NT2/D1 (cell line): ENCODE measurements around the gene RFC4.

Experiments used
- DNase-seq: peaks from one replicate; pipeline ENCODE4 v3.0.0-alpha.2; 2011; ENCODE audit warnings: low read depth, low spot score
- H3K27me3 ChIP-seq: 2 replicates; pipeline ENCODE4 v1.6.0; 2011; ENCODE audit warnings: mild to moderate bottlenecking; ENCODE audit not compliant: insufficient read length, insufficient read depth
- H3K36me3 ChIP-seq: 2 replicates; pipeline ENCODE4 v1.6.1; 2011; ENCODE audit warnings: mild to moderate bottlenecking, low read length, mixed read lengths; ENCODE audit not compliant: insufficient read depth, insufficient read length
- H3K4me1 ChIP-seq: 2 replicates; pipeline ENCODE4 v1.5.1; 2011; ENCODE audit not compliant: insufficient read depth, insufficient read length
- H3K4me3 ChIP-seq: 2 replicates; pipeline ENCODE4 v1.5.1; 2011; ENCODE audit warnings: low read depth; ENCODE audit not compliant: insufficient read length
- H3K9ac ChIP-seq: 2 replicates; pipeline ENCODE4 v1.6.0; 2011; ENCODE audit warnings: low read depth; ENCODE audit not compliant: insufficient read length
- H3K9me3 ChIP-seq: 2 replicates; pipeline ENCODE4 v1.5.1; 2011; ENCODE audit warnings: mild to moderate bottlenecking, low read length; ENCODE audit not compliant: insufficient read depth
- SUZ12 ChIP-seq: IDR thresholded peaks from 2 replicates; pipeline ENCODE4 v1.6.1; 2011; ENCODE audit not compliant: insufficient read length, insufficient read depth; ENCODE audit errors: extremely low read depth
- YY1 ChIP-seq: IDR thresholded peaks from 2 replicates; pipeline ENCODE4 v1.6.1; 2011; ENCODE audit not compliant: insufficient read length, insufficient read depth
- ZNF274 ChIP-seq: IDR thresholded peaks from 2 replicates; pipeline ENCODE4 v1.6.1; 2011; ENCODE audit warnings: mild to moderate bottlenecking, low read depth, low read length

RFC4 gene

GRCh38 chr3:186845756-186846155 lies 39.5 kb upstream of the RFC4 start:
- no peaks in the 10 kb centered on the region for H3K9me3 ChIP-seq
- no peaks in the 10 kb centered on the region for H3K27me3 ChIP-seq
- no peaks in the 10 kb centered on the region for H3K4me1 ChIP-seq
- no peak overlapping the region for H3K9ac ChIP-seq
- H3K4me3 ChIP-seq: no peak overlapping the region
- DNase-seq: no peak
- TF ChIP-seq YY1: no peak
- TF ChIP-seq ZNF274: no peak
- TF ChIP-seq SUZ12: no peak
- H3K36me3 ChIP-seq: no peaks in the 10 kb centered on the region

GRCh38 chr3:186844908-186845307 lies 38.6 kb upstream of the RFC4 start:
- no peak overlapping the region for H3K9ac ChIP-seq
- no peaks in the 10 kb centered on the region for H3K9me3 ChIP-seq
- H3K36me3 ChIP-seq: no peaks in the 10 kb centered on the region
- no peaks in the 10 kb centered on the region for H3K27me3 ChIP-seq
- no peaks in the 10 kb centered on the region for H3K4me1 ChIP-seq
- TF ChIP-seq SUZ12 (no peak), YY1 (no peak), ZNF274 (no peak)
- no peak overlapping the region for H3K4me3 ChIP-seq
- DNase-seq: no peak

- no peak overlapping the region for H3K9ac ChIP-seq
- no peak for DNase-seq
- H3K4me1 ChIP-seq: no peaks in the 10 kb centered on the region
- no peaks in the 10 kb centered on the region for H3K9me3 ChIP-seq
- no peak for TF ChIP-seq ZNF274
- TF ChIP-seq YY1: no peak
- TF ChIP-seq SUZ12: no peak
- H3K27me3 ChIP-seq: no peaks in the 10 kb centered on the region
- H3K36me3 ChIP-seq: no peaks in the 10 kb centered on the region
- H3K4me3 ChIP-seq: no peak overlapping the region
Observed at GRCh38 chr3:186843039-186843432, 36.8 kb upstream of the RFC4 start.

- Histone ChIP-seq H3K36me3 (no peaks in the 10 kb centered on the region), H3K4me3 (no peak within 1 kb of the TSS), H3K27me3 (no peaks in the 10 kb centered on the region), H3K9me3 (no peaks in the 10 kb centered on the region), H3K9ac (no peak within 1 kb of the TSS), H3K4me1 (no peaks in the 10 kb centered on the region)
- DNase-seq: no peak
- TF ChIP-seq YY1: no peak
- TF ChIP-seq SUZ12: no peak
- no peak for TF ChIP-seq ZNF274
Observed at GRCh38 chr3:186842426-186843038, 36.2 kb upstream of the RFC4 start, which contains the start of gene ADIPOQ. Gene ADIPOQ (plus strand): TSS chr3:186842710. CDS start chr3:186853059, 10,349 bp downstream.

- no peak overlapping the region for H3K4me3 ChIP-seq
- no peak for DNase-seq
- H3K27me3 ChIP-seq: no peaks in the 10 kb centered on the region
- no peaks in the 10 kb centered on the region for H3K36me3 ChIP-seq
- TF ChIP-seq YY1 (no peak), SUZ12 (no peak), ZNF274 (no peak)
- no peak overlapping the region for H3K9ac ChIP-seq
- H3K4me1 ChIP-seq: no peaks in the 10 kb centered on the region
- H3K9me3 ChIP-seq: no peaks in the 10 kb centered on the region
Observed at GRCh38 chr3:186841620-186842019, 35.3 kb upstream of the RFC4 start.

- no peak overlapping the region for H3K4me3 ChIP-seq
- no peaks in the 10 kb centered on the region for H3K4me1 ChIP-seq
- no peaks in the 10 kb centered on the region for H3K27me3 ChIP-seq
- DNase-seq: no peak
- no peak overlapping the region for H3K9ac ChIP-seq
- no peak for TF ChIP-seq SUZ12
- no peak for TF ChIP-seq ZNF274
- TF ChIP-seq YY1: no peak
- no peaks in the 10 kb centered on the region for H3K9me3 ChIP-seq
- H3K36me3 ChIP-seq: no peaks in the 10 kb centered on the region
Observed at GRCh38 chr3:186839874-186840641, 33.8 kb upstream of the RFC4 start.

- Histone ChIP-seq H3K9me3 (no peaks in the 10 kb centered on the region), H3K27me3 (peaks cover 28% of the 10 kb centered on the region), H3K9ac (no peak overlapping the region), H3K4me3 (no peak overlapping the region), H3K4me1 (no peaks in the 10 kb centered on the region), H3K36me3 (no peaks in the 10 kb centered on the region)
- no peak for TF ChIP-seq ZNF274
- TF ChIP-seq SUZ12: no peak
- no peak for TF ChIP-seq YY1
- DNase-seq: no peak
Observed at GRCh38 chr3:186832276-186832675, 26.0 kb upstream of the RFC4 start.

- no peaks in the 10 kb centered on the region for H3K4me1 ChIP-seq
- H3K27me3 ChIP-seq: peaks cover 28% of the 10 kb centered on the region
- H3K4me3 ChIP-seq: no peak overlapping the region
- no peaks in the 10 kb centered on the region for H3K36me3 ChIP-seq
- no peak overlapping the region for H3K9ac ChIP-seq
- TF ChIP-seq YY1 (no peak), SUZ12 (no peak), ZNF274 (no peak)
- no peak for DNase-seq
- H3K9me3 ChIP-seq: no peaks in the 10 kb centered on the region
Observed at GRCh38 chr3:186831798-186832197, 25.5 kb upstream of the RFC4 start.
